ENCODE results near the gene USP24. TPM values are rescaled to one million over a fixed set of nuclear protein-coding genes. Genes with fewer than 3 reads are reported as not detected.

The USP24 gene
- polyA plus RNA-seq, 2 donors: 7.4 to 7.6 TPM

DNA sequence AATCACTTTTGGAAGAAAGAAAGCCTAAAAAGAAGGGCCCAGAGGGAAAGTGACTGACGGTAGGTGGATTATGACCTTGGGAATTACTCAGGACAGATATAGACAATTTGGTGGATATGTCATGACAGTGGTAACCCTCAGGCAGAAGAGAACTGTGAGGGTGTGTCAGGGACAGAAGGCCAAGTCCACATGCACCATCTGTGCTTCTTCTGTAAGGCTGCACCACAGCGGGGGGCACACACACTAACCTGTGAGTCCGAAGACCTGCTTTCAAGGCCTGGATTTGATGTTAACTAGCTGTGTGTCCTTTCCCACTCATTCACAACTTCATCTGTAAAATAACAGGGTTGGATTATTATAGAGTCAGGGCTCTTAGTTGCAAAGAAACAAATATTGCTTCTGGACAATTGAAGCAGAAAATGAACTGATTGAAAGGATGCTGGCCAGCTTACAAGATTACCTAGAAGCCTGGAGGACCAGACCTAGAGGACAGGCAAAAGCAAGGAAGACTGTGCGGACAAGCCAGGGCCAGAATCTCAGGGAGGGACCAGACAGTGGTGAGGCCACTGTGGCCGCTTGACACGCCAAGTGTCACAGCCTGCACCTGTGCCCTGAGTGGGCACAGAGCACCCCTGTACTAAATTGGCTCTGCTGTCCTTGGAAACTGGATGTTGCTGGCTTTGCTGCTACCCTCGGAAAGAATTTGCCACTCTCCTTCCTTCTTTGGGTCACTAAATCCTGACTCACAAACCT is 34.7 kb upstream of the USP24 start:
- 80 to 82% methylated on average over 7 of the region's 7 CpGs for WGBS, 2 donors
- Histone ChIP-seq H3K36me3 (ENCODE audit: control insufficient read depth in 2 of 2, insufficient read depth in 2 of 2, low read length in 1 of 2) (no peaks in the 10 kb centered on the region), H3K27ac (ENCODE audit: low read depth in 2 of 2, low read length in 1 of 2) (no peak overlapping the region), H3K4me3 (ENCODE audit: low read depth in 1 of 2, low read length in 2 of 2) (no peak overlapping the region), H3K27me3 (ENCODE audit: control insufficient read depth in 1 of 2, insufficient read depth in 2 of 2, low read length in 2 of 2) (no peaks in the 10 kb centered on the region), H3K9me3 (ENCODE audit: control insufficient read depth in 2 of 2, insufficient read depth in 1 of 2, low read depth in 1 of 2, low read length in 1 of 2) (no peaks in the 10 kb centered on the region), H3K4me1 (ENCODE audit: control insufficient read depth in 2 of 2, insufficient read depth in 2 of 2, low read length in 1 of 2) (peaks cover 0 to 5% of the 10 kb centered on the region in 2 donors)

DNA sequence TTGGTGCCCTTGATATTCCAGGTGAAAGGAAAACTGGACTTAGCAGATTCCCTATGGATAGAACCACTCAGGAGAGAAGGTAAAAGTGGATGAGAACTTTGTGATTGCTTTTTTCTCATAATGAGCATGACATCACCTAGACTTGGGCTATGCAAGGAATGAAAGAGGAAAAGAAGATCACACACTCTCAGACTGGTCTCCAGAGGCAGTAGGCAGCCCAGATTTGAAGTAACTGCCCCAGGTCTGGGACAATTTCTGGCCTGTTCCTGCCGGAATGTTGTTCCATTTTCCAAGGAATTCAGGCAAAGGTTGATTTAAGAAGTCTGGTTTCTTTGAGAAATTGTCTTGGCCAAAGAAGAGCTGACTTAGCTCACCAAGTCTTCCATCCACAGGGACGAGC is 31.7 kb upstream of the USP24 start:
- H3K27ac ChIP-seq (ENCODE audit: low read depth in 2 of 2, low read length in 1 of 2): no peak overlapping the region
- H3K27me3 ChIP-seq (ENCODE audit: control insufficient read depth in 1 of 2, insufficient read depth in 2 of 2, low read length in 2 of 2): no peaks in the 10 kb centered on the region
- no peaks in the 10 kb centered on the region for H3K36me3 ChIP-seq (ENCODE audit: control insufficient read depth in 2 of 2, insufficient read depth in 2 of 2, low read length in 1 of 2)
- no peak overlapping the region for H3K4me3 ChIP-seq (ENCODE audit: low read depth in 1 of 2, low read length in 2 of 2)
- WGBS, 2 donors: 90 to 96% methylated on average over 2 of the region's 2 CpGs
- H3K4me1 ChIP-seq (ENCODE audit: control insufficient read depth in 2 of 2, insufficient read depth in 2 of 2, low read length in 1 of 2): no peaks in the 10 kb centered on the region
- no peaks in the 10 kb centered on the region for H3K9me3 ChIP-seq (ENCODE audit: control insufficient read depth in 2 of 2, insufficient read depth in 1 of 2, low read depth in 1 of 2, low read length in 1 of 2)

DNA sequence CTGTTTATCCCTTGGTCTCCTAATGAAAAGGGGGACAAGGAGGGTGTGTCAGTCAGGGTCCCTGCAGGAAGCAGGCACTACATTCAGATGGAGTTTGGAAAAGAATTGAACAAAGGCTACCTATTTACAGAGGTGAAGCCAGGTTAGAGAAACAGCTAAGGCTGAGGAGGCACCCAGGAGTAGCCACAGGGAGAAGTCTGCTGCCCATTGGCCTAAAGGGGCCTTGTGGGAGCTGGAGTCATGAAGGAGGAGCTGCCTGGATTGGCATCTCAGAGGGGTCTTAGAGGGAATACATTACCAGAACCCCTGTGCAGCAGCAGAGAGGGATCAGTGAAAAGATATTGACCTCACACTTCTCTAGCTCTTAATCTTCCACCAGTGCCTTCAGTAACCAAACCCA is 31.2 kb upstream of the USP24 start:
- Histone ChIP-seq H3K36me3 (ENCODE audit: control insufficient read depth in 2 of 2, insufficient read depth in 2 of 2, low read length in 1 of 2) (no peaks in the 10 kb centered on the region), H3K4me1 (ENCODE audit: control insufficient read depth in 2 of 2, insufficient read depth in 2 of 2, low read length in 1 of 2) (no peaks in the 10 kb centered on the region), H3K9me3 (ENCODE audit: control insufficient read depth in 2 of 2, insufficient read depth in 1 of 2, low read depth in 1 of 2, low read length in 1 of 2) (no peaks in the 10 kb centered on the region), H3K27ac (ENCODE audit: low read depth in 2 of 2, low read length in 1 of 2) (no peak overlapping the region), H3K4me3 (ENCODE audit: low read depth in 1 of 2, low read length in 2 of 2) (no peak overlapping the region), H3K27me3 (ENCODE audit: control insufficient read depth in 1 of 2, insufficient read depth in 2 of 2, low read length in 2 of 2) (no peaks in the 10 kb centered on the region)

DNA sequence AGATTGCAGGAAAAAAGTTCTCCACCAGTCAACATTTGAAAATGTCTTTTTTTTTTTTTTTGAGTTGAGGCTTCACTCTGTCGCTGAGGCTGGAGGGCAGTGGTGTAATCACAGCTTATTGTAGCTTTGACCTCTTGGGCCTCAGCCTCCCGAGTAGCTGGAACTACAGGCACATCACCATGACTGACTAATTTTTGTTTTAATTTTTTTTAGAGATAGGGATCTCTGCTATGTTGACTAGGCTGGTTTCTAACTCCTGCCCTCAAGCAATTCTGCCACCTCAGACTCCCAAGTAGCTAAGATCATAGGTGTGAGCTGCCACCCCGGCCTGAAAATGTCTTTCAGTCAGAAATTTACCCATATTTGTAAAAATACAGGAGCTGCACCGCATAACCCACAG is 30.6 kb upstream of the USP24 start:
- Histone ChIP-seq H3K36me3 (ENCODE audit: control insufficient read depth in 2 of 2, insufficient read depth in 2 of 2, low read length in 1 of 2) (no peaks in the 10 kb centered on the region), H3K4me1 (ENCODE audit: control insufficient read depth in 2 of 2, insufficient read depth in 2 of 2, low read length in 1 of 2) (no peaks in the 10 kb centered on the region), H3K27ac (ENCODE audit: low read depth in 2 of 2, low read length in 1 of 2) (no peak overlapping the region)

DNA sequence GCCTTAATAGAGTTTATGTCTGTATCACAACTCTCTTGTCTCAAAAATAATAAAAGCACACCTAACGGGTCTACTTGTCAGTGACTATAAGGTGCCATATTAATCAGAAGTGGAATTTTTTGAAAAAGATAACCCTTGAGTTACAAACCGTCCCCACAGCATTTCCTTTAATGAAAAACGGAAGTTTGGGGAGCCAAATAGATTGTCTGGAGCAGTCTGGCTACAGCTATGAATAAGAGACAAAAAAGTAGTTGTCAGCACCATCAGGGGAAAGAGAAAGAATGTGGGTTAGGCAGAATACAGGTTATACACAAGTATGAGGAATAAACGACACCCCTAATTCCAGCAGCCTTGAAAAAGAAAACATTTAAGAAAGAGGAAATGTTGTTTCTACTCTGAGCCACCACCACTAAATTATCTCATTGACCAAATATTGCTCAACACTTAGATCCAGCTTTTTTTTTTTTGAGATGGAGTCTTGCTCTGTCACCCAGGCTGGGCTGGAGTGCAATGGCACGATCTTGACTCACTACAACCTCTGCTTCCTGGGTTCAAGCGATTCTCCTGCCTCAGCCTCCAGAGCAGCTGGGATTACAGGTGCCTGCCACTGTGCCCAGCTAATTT is 29.4 kb upstream of the USP24 start:
- H3K27me3 ChIP-seq (ENCODE audit: control insufficient read depth in 1 of 2, insufficient read depth in 2 of 2, low read length in 2 of 2): no peaks in the 10 kb centered on the region
- no peaks in the 10 kb centered on the region for H3K4me1 ChIP-seq (ENCODE audit: control insufficient read depth in 2 of 2, insufficient read depth in 2 of 2, low read length in 1 of 2)
- H3K4me3 ChIP-seq (ENCODE audit: low read depth in 1 of 2, low read length in 2 of 2): no peak overlapping the region
- no peaks in the 10 kb centered on the region for H3K9me3 ChIP-seq (ENCODE audit: control insufficient read depth in 2 of 2, insufficient read depth in 1 of 2, low read depth in 1 of 2, low read length in 1 of 2)
- H3K36me3 ChIP-seq (ENCODE audit: control insufficient read depth in 2 of 2, insufficient read depth in 2 of 2, low read length in 1 of 2): no peaks in the 10 kb centered on the region
- no peak overlapping the region for H3K27ac ChIP-seq (ENCODE audit: low read depth in 2 of 2, low read length in 1 of 2)
- WGBS, 2 donors: 58 to 71% methylated on average over 6 of the region's 6 CpGs

More for the DNA sequence above, 30.6 kb upstream of the USP24 start:
- 68 to 78% methylated on average over 4 of the region's 4 CpGs for WGBS, 2 donors
- Histone ChIP-seq H3K9me3 (ENCODE audit: control insufficient read depth in 2 of 2, insufficient read depth in 1 of 2, low read depth in 1 of 2, low read length in 1 of 2) (no peaks in the 10 kb centered on the region), H3K4me3 (ENCODE audit: low read depth in 1 of 2, low read length in 2 of 2) (no peak overlapping the region), H3K27me3 (ENCODE audit: control insufficient read depth in 1 of 2, insufficient read depth in 2 of 2, low read length in 2 of 2) (no peaks in the 10 kb centered on the region)

DNA sequence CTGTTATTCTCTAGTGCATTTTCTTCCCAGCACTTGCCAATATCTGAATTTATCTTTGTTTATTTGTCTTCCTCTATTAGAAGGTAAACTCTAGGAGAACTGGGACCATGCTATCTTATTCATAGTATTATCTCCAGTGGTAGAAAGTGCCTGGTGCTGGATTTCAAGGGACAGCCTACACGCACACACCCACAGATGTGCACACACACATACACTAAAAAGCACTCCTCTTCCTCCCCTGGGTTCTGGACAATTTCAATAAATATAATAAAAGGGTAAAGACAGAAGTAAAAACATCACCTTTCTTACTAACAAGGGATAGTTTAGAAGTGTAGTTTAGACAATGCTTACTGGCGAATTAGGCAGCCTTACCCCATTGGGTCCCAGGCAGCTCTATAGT is 28.5 kb upstream of the USP24 start:
- no peak overlapping the region for H3K4me3 ChIP-seq (ENCODE audit: low read depth in 1 of 2, low read length in 2 of 2)
- no peaks in the 10 kb centered on the region for H3K27me3 ChIP-seq (ENCODE audit: control insufficient read depth in 1 of 2, insufficient read depth in 2 of 2, low read length in 2 of 2)
- H3K36me3 ChIP-seq (ENCODE audit: control insufficient read depth in 2 of 2, insufficient read depth in 2 of 2, low read length in 1 of 2): no peaks in the 10 kb centered on the region
- H3K9me3 ChIP-seq (ENCODE audit: control insufficient read depth in 2 of 2, insufficient read depth in 1 of 2, low read depth in 1 of 2, low read length in 1 of 2): no peaks in the 10 kb centered on the region
- 91 to 94% methylated on average over 2 of the region's 2 CpGs for WGBS, 2 donors
- H3K4me1 ChIP-seq (ENCODE audit: control insufficient read depth in 2 of 2, insufficient read depth in 2 of 2, low read length in 1 of 2): no peaks in the 10 kb centered on the region
- H3K27ac ChIP-seq (ENCODE audit: low read depth in 2 of 2, low read length in 1 of 2): no peak overlapping the region

DNA sequence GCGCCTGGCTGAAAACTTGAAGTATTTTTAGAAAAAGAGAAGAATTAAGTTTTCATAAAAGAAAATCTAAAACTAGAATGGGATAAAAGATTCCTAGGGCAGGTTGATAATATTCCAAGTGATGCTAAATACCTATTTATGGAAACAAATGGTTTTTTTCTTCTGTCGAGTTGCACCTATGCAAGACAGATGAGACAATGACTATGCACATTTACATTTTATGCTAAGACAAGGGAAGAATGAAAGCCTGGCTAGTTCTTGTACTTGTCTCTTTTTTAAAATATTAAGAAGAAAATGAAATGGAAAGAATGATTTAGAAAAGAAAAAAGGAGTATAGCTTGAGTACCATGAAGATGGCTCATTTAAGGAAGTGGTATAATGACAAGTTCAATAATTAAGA is 24.4 kb upstream of the USP24 start:
- WGBS, 2 donors: 88 to 92% methylated on average over 2 of the region's 2 CpGs
- Histone ChIP-seq H3K9me3 (ENCODE audit: control insufficient read depth in 2 of 2, insufficient read depth in 1 of 2, low read depth in 1 of 2, low read length in 1 of 2) (no peaks in the 10 kb centered on the region), H3K4me1 (ENCODE audit: control insufficient read depth in 2 of 2, insufficient read depth in 2 of 2, low read length in 1 of 2) (no peaks in the 10 kb centered on the region)

DNA sequence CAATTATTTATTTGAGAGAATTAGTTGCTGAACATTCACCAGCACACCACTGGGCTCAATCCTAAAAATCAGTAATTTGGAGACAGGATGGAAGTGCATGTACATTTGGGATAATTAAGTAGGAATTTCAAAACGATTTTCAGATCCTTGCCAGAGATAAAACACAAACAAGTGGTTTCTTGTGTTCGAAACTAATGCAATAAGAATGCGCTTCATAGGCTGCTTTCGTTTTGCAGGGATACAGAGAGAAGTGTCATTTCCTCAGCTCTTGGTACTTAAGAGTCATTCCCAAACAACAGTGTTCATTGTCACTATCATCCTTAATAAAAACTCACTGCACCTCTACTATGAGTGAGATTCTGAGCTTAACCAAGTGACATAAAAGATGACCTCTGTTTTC is 20.6 kb upstream of the USP24 start:
- WGBS, 2 donors: 42 to 44% methylated on average over 4 of the region's 4 CpGs
- Histone ChIP-seq H3K4me1 (ENCODE audit: control insufficient read depth in 2 of 2, insufficient read depth in 2 of 2, low read length in 1 of 2) (no peaks in the 10 kb centered on the region), H3K27me3 (ENCODE audit: control insufficient read depth in 1 of 2, insufficient read depth in 2 of 2, low read length in 2 of 2) (no peaks in the 10 kb centered on the region), H3K36me3 (ENCODE audit: control insufficient read depth in 2 of 2, insufficient read depth in 2 of 2, low read length in 1 of 2) (no peaks in the 10 kb centered on the region), H3K9me3 (ENCODE audit: control insufficient read depth in 2 of 2, insufficient read depth in 1 of 2, low read depth in 1 of 2, low read length in 1 of 2) (no peaks in the 10 kb centered on the region), H3K4me3 (ENCODE audit: low read depth in 1 of 2, low read length in 2 of 2) (no peak overlapping the region), H3K27ac (ENCODE audit: low read depth in 2 of 2, low read length in 1 of 2) (no peak overlapping the region)

More for the DNA sequence above, 24.4 kb upstream of the USP24 start:
- Histone ChIP-seq H3K27me3 (ENCODE audit: control insufficient read depth in 1 of 2, insufficient read depth in 2 of 2, low read length in 2 of 2) (no peaks in the 10 kb centered on the region), H3K4me3 (ENCODE audit: low read depth in 1 of 2, low read length in 2 of 2) (no peak overlapping the region), H3K36me3 (ENCODE audit: control insufficient read depth in 2 of 2, insufficient read depth in 2 of 2, low read length in 1 of 2) (no peaks in the 10 kb centered on the region), H3K27ac (ENCODE audit: low read depth in 2 of 2, low read length in 1 of 2) (no peak overlapping the region)

DNA sequence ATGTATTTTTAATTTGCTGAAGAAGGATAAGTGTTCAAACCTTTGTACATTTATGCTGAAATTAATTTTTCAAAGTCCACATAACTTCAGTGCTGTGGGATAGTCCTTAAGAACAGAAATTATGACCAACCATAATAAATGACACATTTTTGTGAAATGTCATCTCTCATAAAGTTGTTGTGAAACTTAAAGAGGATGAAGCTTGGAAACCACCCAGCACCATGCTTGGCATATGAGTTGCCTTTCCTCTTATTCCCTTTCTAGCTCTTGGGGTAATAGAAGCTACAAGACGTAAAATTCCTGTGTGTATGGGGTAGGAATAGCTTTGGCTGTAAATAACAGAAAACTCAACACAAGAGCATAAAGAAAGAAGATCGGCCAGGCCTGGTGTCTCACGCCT is 18.9 kb upstream of the USP24 start:
- Histone ChIP-seq H3K9me3 (ENCODE audit: control insufficient read depth in 2 of 2, insufficient read depth in 1 of 2, low read depth in 1 of 2, low read length in 1 of 2) (no peaks in the 10 kb centered on the region), H3K4me3 (ENCODE audit: low read depth in 1 of 2, low read length in 2 of 2) (no peak overlapping the region), H3K27ac (ENCODE audit: low read depth in 2 of 2, low read length in 1 of 2) (no peak overlapping the region), H3K27me3 (ENCODE audit: control insufficient read depth in 1 of 2, insufficient read depth in 2 of 2, low read length in 2 of 2) (no peaks in the 10 kb centered on the region), H3K36me3 (ENCODE audit: control insufficient read depth in 2 of 2, insufficient read depth in 2 of 2, low read length in 1 of 2) (no peaks in the 10 kb centered on the region), H3K4me1 (ENCODE audit: control insufficient read depth in 2 of 2, insufficient read depth in 2 of 2, low read length in 1 of 2) (peaks cover 0 to 3% of the 10 kb centered on the region in 2 donors)
- WGBS, 2 donors: 92 to 95% methylated on average over 3 of the region's 3 CpGs

Data from esophagus (tissue), 2 donors.